Activated CD8-positive, alpha-beta memory T cell treated with anti-CD3 and anti-CD28 coated beads, Interleukin-2, amount 50 U/mL, for 48 hours (primary cell): Measurements from ENCODE around the gene CARF.
"Not testable (repeated sequence)": the region's sequence is repeated elsewhere in the genome, so short reads cannot be mapped to it uniquely, and the experiment has no call there.

ENCODE experiments used
- DNase-seq: peaks from one replicate; pipeline ENCODE4 v3.0.0-alpha.2; 2020

Gene CARF, protein sequence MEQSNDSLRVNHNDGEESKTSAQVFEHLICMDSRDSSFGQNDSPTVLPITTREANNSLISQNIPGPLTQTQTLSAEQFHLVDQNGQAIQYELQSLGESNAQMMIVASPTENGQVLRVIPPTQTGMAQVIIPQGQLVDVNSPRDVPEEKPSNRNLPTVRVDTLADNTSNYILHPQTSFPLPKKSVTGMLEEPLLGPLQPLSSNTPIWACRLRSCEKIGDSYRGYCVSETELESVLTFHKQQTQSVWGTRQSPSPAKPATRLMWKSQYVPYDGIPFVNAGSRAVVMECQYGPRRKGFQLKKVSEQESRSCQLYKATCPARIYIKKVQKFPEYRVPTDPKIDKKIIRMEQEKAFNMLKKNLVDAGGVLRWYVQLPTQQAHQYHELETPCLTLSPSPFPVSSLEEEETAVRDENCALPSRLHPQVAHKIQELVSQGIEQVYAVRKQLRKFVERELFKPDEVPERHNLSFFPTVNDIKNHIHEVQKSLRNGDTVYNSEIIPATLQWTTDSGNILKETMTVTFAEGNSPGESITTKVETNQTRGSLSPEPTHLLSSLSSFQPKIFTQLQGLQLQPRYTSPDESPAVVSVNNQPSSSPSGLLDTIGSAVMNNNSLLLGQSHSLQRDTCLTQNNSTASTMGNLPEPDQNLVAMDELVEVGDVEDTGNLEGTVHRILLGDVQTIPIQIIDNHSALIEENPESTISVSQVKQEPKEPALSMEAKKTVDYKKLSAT

DNA sequence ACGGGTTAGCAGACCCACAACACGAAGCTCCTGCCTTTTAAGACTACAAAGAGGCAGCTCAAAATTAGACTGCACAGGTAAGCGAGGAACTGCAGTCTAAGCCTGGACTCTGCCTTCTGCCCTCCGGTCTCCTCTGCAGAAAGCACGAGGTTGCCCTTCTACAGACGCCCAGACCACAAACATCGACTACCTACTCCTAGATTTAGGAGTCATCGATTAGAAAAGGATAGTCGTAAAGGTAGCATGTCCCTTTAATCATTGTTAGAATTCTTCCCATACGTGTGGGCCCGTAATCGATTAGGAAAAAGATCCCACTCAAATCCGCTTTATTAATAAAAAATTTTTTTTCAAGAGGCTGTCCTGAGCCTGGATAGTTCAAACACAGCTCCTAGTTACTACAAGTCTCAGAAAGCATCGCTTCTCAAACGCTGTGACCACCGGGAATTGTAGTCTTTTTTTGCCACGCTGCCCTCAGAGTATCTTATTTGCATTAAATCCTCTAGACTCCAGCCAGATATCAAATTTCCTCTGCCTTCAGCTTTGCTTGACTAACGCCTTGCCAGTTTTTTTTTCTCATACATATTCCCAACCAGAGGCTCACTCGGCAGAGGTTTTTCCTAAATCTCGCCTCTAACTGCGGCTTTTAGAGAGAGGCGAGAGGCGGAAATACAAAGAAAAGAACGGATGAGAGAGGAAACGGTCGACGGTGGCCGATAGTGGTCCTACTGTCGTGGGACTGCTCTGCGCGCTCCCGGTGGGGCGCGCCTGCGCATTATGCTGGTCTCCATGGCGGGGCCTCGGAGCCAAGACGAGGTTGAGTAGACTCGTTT, at the start of gene CARF, which contains the start of gene WDR12:
Gene CARF (plus strand): TSS at position 764 of the 830 bp plus-strand sequence. CDS start 29,628 bp downstream, outside the sequence.
Gene WDR12 (minus strand): TSS at position 162 of the 830 bp plus-strand sequence. CDS start 197 bp downstream, outside the sequence.
- peak; percentile 92 for DNase-seq

DNA sequence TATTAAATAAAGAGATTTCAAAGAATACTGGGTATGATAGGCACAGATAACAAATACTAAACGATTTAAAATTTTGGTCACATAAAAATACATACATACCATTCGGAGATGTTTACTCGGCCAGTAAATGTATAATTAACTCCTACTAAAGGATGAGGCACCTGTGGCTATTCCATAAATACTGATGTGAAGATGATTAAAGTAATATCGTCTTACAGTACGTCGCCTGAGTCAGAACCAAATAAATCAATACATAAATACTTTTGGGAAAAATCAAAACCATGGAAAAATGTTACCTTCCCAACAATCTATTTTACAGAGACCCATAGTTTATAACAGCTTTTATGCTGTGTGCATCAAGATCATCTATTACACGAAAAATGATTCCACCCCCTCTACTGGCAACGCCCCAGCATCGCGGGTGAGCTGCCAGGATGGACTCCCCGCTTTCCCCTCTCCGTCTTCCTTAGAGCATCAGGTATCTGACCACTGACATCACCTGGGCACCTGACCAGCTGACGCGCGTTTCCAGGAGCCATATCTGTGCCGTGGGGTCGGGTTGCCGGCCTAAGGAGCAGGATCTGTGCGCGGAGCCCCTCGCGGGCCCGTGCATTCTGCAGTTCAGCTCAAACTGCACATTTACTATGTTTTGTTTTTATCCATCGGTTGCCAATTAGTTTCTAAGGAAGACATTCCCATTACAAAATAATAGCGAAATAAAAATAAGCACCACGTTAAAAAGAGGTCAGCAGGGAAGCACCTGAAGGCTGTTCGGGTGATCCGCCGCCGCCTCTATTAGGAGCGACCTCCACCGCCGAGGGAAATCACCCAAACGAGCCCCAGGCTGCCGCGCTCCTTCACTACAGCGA, 41.4 kb upstream of the CARF start:
- DNase-seq: peak; percentile 75

DNA sequence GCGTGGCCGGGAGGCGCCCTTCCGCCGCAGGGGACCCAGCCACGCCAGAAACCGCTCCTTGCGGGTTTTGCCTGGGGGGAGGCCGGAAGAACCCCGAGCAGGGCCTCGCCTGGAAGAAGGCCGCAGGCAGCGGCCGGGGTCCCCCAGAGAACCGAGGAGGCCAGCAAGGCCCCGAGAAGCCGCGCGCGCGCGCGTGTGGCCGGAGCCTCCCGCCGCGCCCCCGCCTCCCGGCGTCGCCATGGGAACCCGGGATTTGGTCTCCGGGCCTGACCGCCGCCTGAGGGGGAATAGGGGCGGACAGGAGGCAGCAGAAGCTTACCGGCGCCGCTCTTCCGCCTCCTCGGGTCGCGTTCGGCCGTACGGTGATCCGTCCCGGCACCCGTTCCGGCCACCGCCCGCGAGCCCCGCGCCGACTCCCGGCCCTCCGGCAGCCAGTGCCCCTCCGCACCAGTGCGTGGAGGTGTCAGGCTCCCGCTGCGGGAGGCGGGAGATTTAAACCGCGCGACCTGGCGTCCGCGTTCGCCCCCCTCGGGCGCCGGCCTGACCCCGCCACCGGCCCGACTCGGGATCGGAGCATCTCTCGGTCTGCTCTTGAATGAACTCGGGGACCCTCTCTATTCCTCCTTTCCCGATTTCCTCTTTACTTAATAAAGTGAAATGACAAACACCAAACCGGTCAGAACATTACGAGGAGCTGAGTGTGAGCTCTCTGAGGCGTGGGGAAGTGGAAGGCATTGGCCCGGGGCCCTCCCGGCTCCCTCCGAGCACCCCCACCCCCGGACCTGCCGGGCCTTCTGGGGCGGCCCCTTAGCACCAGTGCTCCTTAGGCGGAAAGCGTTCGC, 40.6 kb upstream of the CARF start, which contains the start of gene ICA1L:
Gene ICA1L (minus strand): TSS at position 467 of the 842 bp plus-strand sequence. CDS start 42,757 bp downstream, outside the sequence.
- DNase-seq: peak; percentile 79

DNA sequence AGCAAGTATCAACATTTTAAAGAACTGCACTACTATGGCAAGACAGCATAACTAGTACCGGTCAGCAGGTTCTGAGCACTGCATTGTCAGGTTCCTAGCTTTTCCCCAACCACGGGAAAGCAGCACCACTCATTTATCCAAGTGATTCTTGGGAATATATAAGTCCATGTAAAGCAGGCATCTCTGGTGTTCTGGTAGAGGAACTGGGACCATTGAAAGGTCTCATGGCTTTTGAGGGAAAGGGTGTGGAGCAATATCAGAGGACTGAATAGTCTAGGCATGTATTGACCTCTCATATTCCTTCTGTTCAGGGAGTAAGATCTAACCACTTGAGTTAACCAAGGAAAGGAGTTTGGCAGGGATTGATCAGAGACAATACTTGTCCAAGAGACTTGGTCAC, 34.4 kb upstream of the CARF start:
- DNase-seq: no peak

DNA sequence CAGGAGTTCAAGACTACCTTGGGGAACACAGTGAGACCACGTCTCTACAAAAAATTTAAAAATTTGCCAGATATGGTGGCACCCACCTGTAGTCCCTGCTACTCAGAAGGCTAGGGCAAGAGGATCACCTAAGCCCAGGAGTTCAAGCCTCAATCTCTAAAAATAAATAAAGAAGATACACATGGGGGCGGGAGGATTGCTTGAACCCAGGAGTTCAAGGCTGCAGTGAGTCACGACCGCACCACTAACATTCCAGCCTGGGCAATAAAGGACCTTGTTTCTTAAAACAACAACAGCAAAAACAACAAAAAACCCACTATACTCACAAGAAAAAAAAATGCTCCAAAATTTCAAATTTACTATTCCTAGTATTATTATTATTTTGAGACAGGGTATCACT, 30.5 kb upstream of the CARF start:
- DNase-seq: no peak

DNA sequence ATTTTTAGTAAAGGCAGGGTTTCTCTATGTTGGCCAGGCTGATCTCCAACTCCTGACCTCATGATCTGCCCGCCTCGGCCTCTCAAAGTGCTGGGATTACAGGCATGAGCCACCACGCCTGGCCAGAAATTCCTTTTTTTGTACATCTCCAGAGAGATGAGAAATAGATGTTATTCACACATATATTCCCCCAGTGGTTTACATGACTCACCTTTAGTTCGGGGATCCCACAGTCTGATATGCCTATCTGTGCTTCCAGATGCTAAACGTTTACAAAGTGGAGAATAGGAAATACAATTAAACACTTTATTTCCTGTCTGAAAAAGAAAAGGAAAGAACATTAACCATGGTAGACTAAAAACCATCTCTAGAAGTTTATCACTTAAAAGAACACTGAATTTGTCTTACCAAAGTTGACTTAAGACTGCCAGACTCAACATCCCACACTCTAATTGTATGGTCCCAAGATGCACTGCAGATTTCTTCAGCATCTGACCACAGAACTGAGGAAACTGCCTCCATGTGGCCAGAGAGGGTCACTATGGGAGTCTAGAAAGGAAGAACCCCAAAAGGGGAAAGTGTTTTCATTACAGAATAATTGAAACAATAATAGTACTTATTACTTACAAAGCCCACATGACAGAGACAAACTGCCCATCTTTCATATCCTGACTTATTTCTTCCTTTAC, 27.9 kb upstream of the CARF start:
- DNase-seq: no peak

DNA sequence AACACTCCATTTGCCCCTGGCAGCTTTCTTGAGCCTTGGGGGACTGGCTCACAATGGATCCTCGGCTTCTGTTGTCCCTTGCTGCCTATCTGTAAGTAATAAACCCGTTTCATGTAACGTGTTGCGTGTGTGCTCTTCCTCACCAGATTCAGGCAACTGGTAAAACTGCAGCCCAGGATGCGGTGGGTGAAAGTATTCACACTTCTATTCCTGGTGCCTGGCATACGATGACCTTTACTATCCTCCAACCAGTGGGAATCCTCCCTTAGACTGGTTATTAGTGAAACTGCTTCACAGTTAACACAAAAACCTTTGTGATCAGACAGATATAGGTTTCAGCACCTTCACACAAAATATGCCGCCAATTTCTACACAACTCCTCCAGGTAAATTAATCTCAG, 26.9 kb upstream of the CARF start:
- DNase-seq: no peak

DNA sequence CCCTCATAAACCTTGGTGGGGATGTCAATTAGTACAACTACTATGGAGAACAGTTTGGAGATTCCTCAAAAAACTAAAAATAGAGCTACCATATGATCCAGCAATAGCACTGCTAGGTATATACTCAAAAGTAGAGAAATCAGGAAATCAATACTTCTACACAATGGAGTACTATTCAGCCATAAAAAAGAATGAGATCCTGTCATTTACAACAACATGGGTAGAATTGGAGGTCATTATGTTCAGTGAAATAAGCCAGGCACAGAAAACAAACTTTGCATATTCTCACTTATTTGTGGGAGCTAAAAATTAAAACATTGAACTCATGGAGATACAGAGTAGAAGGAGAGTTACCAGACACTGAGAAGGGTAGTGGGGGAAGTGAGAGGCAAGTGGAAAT, 6.6 kb upstream of the CARF start:
- DNase-seq: not testable (repeated sequence)

DNA sequence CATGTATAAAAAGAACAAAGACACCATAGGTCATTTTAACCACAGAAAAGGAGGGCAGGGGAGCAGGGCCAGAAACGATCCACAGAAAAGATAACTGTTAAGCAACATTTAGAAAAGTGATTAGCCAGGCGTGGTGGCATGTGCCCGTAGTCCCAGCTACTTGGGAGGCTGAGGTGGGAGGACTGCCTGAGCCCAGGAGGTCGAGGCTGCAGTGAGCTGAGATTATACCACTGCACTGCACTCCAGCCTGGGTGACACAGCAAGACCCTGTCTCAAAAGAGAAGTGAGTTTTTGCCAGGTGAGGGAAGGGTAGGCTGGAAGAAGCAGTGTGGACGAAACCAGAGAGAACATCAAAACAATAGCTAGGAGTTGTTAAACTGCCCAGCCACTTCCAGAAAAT, 3.9 kb upstream of the CARF start:
- no peak for DNase-seq

DNA sequence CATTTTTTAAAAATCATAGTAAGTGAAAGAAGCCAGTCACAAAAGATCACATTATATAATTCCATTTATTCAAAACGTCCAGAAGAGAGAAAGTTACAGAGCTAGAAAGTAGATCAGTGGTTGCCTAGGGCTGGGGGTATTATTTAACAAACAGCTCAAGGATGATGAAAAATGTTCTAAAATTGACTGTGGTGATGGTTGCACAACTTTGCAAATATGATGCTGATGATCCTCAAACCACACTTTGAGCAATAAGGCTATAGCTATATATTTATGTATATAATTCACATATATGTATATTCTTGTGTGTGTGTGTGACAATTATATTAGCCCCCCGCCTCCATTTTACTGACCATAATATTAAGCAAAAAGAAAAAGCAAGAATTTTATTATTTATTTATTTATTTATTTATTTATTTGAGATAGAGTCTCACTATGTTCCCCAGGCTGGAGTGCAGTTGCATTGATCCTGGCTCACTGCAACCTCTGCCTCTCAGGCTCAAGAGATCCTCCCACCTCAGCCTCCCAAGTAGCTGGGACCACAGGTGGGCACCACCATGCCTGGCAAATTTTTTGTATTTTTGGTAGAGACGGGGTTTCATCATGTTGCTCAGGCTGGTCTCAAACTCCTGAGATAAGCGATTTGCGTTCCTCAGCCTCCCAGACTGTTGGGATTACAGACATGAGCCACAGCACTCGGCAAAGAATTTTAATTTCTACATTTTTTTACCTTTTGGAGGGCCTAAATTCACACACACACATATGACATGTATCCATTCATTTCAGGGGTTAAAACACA, 2.5 kb upstream of the CARF start:
- DNase-seq: no peak

DNA sequence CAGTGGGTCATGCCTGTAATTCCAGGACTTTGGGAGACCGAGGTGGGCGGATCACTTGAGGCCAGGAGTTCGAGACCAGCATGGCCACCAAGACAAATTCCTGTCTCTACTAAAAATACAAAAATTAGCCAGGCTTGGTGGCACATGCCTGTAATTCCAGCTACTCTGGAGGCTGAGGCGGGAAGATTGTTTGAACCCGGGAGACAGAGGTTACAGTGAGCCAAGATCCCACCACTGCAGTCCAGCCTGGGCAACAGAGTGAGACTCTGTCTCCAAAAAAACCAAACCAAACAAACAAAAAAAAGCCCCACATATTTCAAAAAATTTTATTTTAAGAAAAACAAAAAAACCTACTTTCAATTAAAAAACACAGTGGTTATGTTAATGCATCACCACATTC, 1.8 kb upstream of the CARF start:
- not testable (repeated sequence) for DNase-seq

DNA sequence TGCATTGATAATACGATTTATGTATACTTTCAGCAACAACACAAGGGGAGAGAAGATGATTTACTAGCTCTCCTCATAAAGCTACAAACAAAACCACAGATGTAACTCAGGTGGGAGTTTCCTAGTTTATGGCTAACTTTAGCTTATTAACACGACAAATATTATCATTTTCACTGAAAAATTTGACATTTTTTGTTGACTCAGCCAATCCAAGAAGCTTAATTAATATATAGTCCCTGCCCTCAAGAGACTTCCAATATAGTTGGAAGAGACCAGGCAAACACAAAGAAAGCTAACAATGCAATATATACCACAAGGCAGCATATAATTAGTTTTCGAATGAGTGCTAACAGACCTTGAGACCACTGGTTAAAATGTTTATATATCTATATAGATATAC, 1.4 kb upstream of the CARF start:
- DNase-seq: no peak

DNA sequence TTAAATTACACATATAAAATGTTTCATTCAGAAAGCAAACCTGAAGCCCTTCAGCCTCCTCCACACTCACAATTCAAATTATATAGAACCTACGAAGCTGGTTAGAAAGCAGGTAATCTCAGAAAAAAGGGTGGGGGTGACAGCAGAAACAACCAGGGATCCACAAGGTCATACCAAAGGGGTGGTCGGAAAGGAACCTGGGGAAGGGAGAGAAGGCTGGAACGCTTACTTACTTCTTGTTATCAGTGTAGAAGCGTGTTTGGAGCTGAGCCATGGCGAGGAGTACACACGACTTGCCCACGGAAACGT, 918 bp upstream of the CARF start:
- no peak for DNase-seq

DNA sequence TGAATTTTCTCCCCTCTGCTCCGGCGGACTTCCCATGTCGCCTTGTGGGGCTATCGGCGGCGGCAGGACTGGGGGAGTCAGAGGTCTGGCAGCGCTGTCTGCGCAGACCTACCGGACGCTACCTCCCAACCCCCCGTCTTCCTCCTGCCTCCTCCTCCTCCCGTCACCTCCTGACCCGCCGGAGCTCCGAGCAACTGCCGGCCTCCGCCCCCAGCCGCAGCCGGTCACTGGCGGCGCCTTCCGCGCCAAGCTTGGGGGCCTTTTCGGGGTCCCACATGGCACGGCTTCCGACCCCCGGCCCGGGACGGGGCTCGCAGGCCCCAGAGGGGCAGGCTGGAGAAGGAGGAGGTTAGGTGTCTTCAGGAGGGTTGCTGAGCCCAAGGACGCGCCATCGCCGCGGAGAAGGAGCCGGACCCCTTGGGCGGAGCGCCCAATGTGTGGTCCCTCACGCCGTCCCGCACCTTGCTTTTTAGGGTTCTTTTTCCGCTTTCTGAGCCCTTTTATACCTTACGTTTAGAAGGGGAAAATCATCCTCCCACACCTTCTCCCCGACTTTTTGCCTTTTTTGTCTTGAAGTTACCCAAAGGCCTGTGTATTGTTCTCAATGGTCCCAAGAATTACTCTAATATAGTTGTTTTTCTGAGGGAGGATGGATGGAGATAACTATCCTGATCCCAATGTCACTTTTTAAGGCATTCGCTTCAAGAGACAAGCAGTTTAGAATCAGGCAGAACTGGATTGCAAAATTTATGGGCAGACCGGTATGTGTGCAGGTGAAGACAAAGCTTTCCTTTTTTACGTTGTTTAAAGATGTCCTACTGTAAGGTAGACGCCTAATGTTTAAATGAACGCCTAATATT, 497 bp downstream of the CARF start:
- not testable (repeated sequence) for DNase-seq

DNA sequence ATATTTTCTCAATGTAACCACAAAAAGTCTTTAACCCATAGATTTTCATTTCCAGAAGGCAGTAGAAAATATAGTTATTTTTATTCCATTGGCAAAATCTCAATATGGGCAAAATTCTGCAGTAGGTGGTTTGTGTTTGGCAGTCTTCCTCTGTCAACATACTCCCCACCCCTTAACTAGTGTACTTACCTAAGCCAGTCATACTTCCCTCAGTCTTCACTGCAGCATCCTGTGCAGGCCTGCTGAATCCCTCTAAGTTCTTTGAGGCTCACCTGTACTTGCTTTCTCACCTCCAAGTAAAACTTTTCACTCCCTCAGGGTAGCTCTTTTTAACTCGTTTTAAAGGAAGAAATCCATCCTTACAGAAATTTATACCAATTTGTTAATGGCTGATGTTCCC, 6.8 kb downstream of the CARF start:
- DNase-seq: no peak

DNA sequence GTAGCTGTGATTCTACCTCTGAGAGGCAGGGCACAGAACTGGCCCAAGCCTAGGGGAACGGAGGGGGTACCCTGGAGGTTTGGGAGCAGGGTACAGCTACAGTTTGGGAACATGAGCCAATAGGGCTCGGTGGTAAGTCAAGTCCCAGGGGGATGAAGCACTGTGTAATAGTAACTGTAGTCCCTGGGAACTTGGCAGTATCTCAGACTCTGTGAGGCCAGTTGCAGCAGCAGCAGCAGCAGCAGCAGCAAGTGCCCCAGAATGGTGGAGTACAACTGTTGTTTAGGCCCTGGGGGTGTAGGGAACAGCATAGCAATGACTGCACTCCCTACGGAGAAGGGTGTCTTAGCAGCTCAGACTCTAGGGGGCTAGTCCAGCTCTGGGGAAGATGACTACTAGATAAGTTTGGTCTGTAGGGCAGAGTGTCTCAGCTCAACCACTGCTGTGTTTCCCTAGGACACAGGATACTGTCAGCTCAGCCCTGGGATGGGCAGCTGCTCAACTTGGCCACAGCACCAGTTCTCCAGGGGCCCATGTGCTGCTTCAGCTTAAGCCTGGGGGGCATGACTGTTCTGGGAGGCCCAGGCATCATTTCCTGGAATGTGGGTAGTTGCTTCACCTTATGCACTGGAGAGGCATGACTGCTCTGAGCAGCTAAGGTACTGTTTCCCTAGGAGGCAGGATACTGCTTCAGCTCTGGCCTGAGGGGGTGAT, 20.5 kb downstream of the CARF start:
- no peak for DNase-seq

DNA sequence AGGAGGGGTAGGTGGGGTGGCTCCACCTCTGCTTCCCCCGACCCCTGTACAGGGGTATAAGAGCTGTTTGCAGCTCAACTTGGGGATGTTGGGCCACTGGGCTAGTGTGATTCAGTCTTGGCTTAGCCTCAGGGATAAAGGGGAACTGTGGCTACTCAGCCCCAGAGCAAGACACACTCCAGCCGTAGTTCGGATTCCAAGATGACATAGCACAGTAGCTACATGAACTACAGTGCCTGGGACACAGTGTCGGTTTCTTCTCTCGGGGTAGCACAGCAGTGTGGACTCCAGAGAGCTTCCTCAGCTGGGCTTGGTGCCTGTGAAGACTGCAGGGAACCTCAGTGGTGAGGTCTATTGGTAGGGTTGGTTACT, 21.1 kb downstream of the CARF start:
- DNase-seq: no peak

DNA sequence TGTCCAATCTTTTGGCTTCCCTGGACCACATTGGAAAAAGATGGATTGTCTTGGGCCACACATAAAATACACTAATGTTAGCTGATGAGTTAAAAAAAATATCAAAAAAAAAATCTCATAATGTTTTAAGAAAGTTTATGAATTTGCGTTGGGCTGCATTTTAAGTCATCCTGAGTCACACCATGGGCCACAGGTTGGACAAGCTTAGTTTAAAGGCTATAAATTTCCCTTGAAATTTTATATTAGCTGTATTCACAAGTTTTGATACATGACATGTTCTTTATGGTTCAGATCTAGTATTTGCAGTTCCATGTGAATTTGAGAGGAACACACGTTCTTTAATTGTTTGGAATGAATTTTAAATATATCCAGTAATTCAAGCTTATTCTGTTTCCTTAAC, 21.9 kb downstream of the CARF start:
- DNase-seq: no peak
